ENCODE results near the gene TXLNG. TPM values are rescaled to one million over a fixed set of nuclear protein-coding genes. Genes with fewer than 3 reads are reported as not detected.

The TXLNG gene
- polyA plus RNA-seq, 1 experiment, result 4.5 TPM

DNA sequence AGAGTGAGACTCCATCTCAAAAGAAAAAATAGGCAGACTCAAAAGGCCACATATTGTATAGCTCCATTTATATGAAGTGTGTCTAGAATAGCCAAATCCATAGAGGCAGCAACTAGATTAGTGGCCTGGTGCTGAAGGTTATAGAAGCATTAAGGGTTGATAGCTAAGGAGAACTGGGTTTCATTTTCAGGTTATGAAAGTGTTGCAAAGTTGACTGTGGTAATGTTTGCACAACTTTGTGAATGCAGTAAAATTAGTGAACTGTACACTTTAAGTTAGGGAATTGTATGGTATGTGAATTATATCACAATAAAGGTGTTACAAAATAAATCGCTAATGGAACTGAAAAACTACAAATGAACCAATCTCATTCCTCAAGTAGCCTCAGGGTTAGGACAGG, 28.3 kb downstream of the TXLNG start:
- ChIA-PET CTCF (no interaction called here), POLR2A (no interaction called here)
- Histone ChIP-seq H3K36me3 (ENCODE audit: control insufficient read depth, insufficient read depth, low read length) (no peaks in the 10 kb centered on the region), H3K27me3 (ENCODE audit: control insufficient read depth, insufficient read depth, low read length) (no peaks in the 10 kb centered on the region), H3K4me3 (ENCODE audit: low read depth, low read length) (no peak overlapping the region)
- TF ChIP-seq, protein P1, sequence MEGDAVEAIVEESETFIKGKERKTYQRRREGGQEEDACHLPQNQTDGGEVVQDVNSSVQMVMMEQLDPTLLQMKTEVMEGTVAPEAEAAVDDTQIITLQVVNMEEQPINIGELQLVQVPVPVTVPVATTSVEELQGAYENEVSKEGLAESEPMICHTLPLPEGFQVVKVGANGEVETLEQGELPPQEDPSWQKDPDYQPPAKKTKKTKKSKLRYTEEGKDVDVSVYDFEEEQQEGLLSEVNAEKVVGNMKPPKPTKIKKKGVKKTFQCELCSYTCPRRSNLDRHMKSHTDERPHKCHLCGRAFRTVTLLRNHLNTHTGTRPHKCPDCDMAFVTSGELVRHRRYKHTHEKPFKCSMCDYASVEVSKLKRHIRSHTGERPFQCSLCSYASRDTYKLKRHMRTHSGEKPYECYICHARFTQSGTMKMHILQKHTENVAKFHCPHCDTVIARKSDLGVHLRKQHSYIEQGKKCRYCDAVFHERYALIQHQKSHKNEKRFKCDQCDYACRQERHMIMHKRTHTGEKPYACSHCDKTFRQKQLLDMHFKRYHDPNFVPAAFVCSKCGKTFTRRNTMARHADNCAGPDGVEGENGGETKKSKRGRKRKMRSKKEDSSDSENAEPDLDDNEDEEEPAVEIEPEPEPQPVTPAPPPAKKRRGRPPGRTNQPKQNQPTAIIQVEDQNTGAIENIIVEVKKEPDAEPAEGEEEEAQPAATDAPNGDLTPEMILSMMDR (IDR thresholded peaks at IDR 0.05; ENCODE audit: insufficient read depth, low read depth, low read length), result no peak
- no peak for DNase-seq (ENCODE audit: low read depth)

DNA sequence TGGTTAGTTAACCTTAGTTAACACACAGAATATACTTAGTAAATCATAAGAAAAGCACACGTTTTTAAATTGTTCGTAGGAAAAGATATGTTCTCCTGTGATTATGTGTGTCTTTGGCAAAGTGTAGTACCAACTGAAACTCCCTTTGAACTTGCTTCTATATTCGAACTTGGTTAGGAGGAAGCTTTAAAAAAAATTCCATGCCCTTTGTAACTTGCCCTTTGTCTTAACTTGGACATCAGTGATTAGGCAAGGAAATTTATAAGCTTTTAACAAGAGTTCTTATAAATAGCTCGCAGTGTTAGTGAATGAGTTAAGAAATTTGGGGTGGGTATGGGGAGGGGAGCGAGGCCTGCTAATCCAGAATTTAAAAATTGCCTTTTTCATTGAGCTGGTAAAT, 33.4 kb downstream of the TXLNG start:
- Histone ChIP-seq H3K36me3 (ENCODE audit: control insufficient read depth, insufficient read depth, low read length) (no peaks in the 10 kb centered on the region), H3K27me3 (ENCODE audit: control insufficient read depth, insufficient read depth, low read length) (no peaks in the 10 kb centered on the region), H3K4me3 (ENCODE audit: low read depth, low read length) (no peak overlapping the region)
- TF ChIP-seq, protein P1 (IDR thresholded peaks at IDR 0.05; ENCODE audit: insufficient read depth, low read depth, low read length), result no peak
- ChIA-PET POLR2A (no interaction called here), CTCF (no interaction called here)
- DNase-seq (ENCODE audit: low read depth), result no peak

DNA sequence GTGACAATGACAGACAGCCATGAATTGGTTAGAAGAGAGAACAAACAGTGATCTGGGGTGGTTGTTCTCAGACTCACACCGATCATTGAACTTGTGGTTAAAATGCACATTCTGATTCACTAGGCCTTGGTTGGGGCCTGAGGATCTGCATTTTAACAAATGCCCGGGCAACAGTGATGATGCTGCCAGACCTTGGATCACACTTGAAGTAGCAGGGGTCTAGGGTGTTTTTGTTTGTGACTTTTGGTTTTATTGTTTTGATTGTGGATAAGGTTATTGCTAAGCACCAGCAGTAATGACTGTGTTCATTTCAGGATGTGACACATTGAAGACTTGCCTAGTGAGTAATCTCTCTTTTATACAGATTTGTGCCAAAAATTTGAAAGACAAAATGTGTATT, 36.5 kb downstream of the TXLNG start:
- no peak overlapping the region for H3K4me3 ChIP-seq (ENCODE audit: low read depth, low read length)
- CTCF ChIA-PET, result interaction anchor here (1.1 kb wide), 1 partner anchor 70 kb away, joined by 3 read pairs; no protein-coding TSS in a partner anchor
- H3K27me3 ChIP-seq (ENCODE audit: control insufficient read depth, insufficient read depth, low read length), result no peaks in the 10 kb centered on the region
- H3K36me3 ChIP-seq (ENCODE audit: control insufficient read depth, insufficient read depth, low read length), result no peaks in the 10 kb centered on the region
- DNase-seq (ENCODE audit: low read depth), result no peak
- TF ChIP-seq, protein P1 (IDR thresholded peaks at IDR 0.05; ENCODE audit: insufficient read depth, low read depth, low read length), result no peak
- POLR2A ChIA-PET, result no interaction called here

DNA sequence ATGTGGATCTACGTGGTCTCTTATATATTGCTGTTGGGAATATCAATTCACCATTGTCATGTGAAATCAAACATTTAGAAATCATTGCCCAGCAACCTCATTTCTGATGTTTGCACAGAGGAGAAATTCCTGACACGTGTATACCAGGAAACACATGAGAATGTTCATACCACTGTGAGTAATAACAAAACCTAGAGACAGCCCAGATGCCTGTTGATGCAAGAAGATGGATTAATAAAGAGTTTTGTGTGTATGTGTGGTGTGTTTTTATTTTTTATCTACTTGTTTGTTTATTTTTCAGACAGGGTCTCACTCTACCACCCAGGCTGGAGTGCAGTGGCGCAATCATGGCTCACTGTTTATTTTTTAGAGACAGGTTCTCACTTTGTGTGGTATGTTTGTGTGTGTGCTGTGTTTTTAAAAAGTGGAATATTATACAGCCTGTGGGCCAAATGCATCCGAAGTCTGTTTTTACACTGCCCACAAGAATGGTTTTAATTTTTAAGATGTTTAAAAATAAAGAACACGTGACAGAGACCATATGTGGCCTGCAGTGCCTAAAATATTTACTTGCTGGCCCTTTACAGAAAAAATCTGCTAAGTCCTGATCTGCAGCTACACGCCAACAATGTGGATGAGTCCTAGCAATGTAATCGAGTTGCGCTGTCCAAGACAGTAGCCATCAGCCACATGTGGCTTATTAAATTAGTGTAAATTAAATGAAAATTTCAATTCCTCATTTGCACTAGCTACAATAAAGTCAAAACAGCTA, 39.2 kb downstream of the TXLNG start:
- Histone ChIP-seq H3K36me3 (ENCODE audit: control insufficient read depth, insufficient read depth, low read length) (no peaks in the 10 kb centered on the region; the same call in 1 of the 2 replicates), H3K4me3 (ENCODE audit: low read depth, low read length) (no peak overlapping the region), H3K27me3 (ENCODE audit: control insufficient read depth, insufficient read depth, low read length) (no peaks in the 10 kb centered on the region)
- ChIA-PET CTCF (interaction anchor here (0.7 to 2.2 kb wide), 15 partner anchors 13 to 257 kb away, joined by 3 to 23 read pairs (median 4); no protein-coding TSS in a partner anchor), POLR2A (no interaction called here)
- TF ChIP-seq, protein P1 (IDR thresholded peaks at IDR 0.05; ENCODE audit: insufficient read depth, low read depth, low read length), result no peak
- no peak for DNase-seq (ENCODE audit: low read depth)

DNA sequence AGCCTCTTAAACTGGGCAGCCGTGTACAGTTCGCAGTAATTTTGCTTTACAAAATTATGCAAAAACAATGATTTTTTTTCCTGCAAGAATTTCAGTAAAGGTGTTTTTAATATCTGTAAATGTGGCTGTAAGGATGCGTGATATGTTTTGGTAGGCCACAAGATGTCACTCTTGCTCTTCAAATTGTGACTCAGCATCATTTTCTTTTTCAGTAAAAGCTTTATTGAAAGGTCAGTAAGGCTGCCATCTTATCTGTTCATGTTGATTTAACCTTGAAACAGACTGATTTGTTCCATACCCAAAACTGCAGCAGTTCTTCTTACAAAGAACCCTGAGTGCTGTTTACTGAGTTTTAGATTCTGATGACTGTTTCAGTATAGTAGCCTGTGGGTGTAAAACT, 39.9 kb downstream of the TXLNG start:
- no peak for DNase-seq (ENCODE audit: low read depth)
- Histone ChIP-seq H3K36me3 (ENCODE audit: control insufficient read depth, insufficient read depth, low read length) (no peaks in the 10 kb centered on the region; the same call in 1 of the 2 replicates), H3K27me3 (ENCODE audit: control insufficient read depth, insufficient read depth, low read length) (no peaks in the 10 kb centered on the region), H3K4me3 (ENCODE audit: low read depth, low read length) (no peak overlapping the region)
- ChIA-PET POLR2A (no interaction called here), CTCF (interaction anchor here (0.7 to 2.2 kb wide), 17 partner anchors 9 to 256 kb away, joined by 3 to 23 read pairs (median 4); no protein-coding TSS in a partner anchor)
- TF ChIP-seq, protein P1 (IDR thresholded peaks at IDR 0.05; ENCODE audit: insufficient read depth, low read depth, low read length), result 0 out of 2 replicates have a peak, but pooled peaks have one; percentile 16

All from BJ (cell line).